Liver (tissue), 9 donors: ENCODE results near the gene TST. TPM values are rescaled to one million over a fixed set of nuclear protein-coding genes. Genes with fewer than 3 reads are reported as not detected.

Experiments used
- DNase-seq: peaks from one replicate; pipeline ENCODE4 v3.0.0-alpha.2; 2017; ENCODE audit warnings: low spot score
- H3K27ac ChIP-seq, 2 donors: one replicate each; pipeline ENCODE4 v1.7.0; 2013; ENCODE audit warnings: inconsistent platforms in 2 of 2, low read length in 2 of 2, control low read depth in 1 of 2, low read depth in 1 of 2, mild to moderate bottlenecking in 1 of 2
- H3K27me3 ChIP-seq, 4 donors: one replicate each; pipeline versions ENCODE4 v1.6.1 to v1.7.0; 2013; ENCODE audit warnings: low read length in 3 of 4, inconsistent platforms in 1 of 4, mild to moderate bottlenecking in 1 of 4, moderate library complexity in 1 of 4; ENCODE audit not compliant: control insufficient read depth in 4 of 4, insufficient read depth in 4 of 4
- H3K36me3 ChIP-seq, 4 donors: one replicate each; pipeline versions ENCODE4 v1.6.1 to v1.7.0; 2013; ENCODE audit warnings: low read length in 3 of 4, mild to moderate bottlenecking in 3 of 4, low read depth in 1 of 4, moderate library complexity in 1 of 4; ENCODE audit not compliant: control insufficient read depth in 4 of 4, insufficient read depth in 3 of 4
- H3K4me1 ChIP-seq, 4 donors: one replicate each; pipeline versions ENCODE4 v1.6.1 to v1.7.0; 2013; ENCODE audit warnings: low read length in 3 of 4, mild to moderate bottlenecking in 3 of 4, moderate library complexity in 1 of 4; ENCODE audit not compliant: control insufficient read depth in 4 of 4, insufficient read depth in 4 of 4
- H3K4me3 ChIP-seq, 3 donors: one replicate each; pipeline versions ENCODE4 v1.6.1 to v1.7.0; 2013; ENCODE audit warnings: low read length in 3 of 3, control low read depth in 1 of 3, low read depth in 1 of 3, mild to moderate bottlenecking in 1 of 3
- H3K9ac ChIP-seq, 2 donors: one replicate each; pipeline ENCODE4 v1.7.0; 2013; ENCODE audit warnings: low read length in 2 of 2, mild to moderate bottlenecking in 2 of 2, moderate library complexity in 2 of 2, control low read depth in 1 of 2, low read depth in 1 of 2
- H3K9me3 ChIP-seq, 4 donors: one replicate each; pipeline versions ENCODE4 v1.6.1 to v1.7.0; 2013; ENCODE audit warnings: low read length in 3 of 4; ENCODE audit not compliant: control insufficient read depth in 4 of 4
- EGR1 ChIP-seq, 2 donors: IDR thresholded peaks; 2 replicates each; pipeline ENCODE4 v1.6.1; 2016 to 2018; ENCODE audit warnings: antibody characterized with exemption in 2 of 2, low read depth in 2 of 2
- FOXA1 ChIP-seq: IDR thresholded peaks from 2 replicates; pipeline ENCODE4 v1.6.1; 2016; ENCODE audit warnings: antibody characterized with exemption
- FOXA2 ChIP-seq: IDR thresholded peaks from 2 replicates; pipeline ENCODE4 v1.6.1; 2016; ENCODE audit warnings: antibody characterized with exemption
- GABPA ChIP-seq, 2 donors: IDR thresholded peaks in 1 of 2; conservative IDR thresholded peaks in 1 of 2; 2 replicates each; pipeline ENCODE4 v1.6.1; 2016; ENCODE audit warnings: antibody characterized with exemption in 2 of 2, mild to moderate bottlenecking in 1 of 2, moderate library complexity in 1 of 2
- HNF4G ChIP-seq: IDR thresholded peaks from 2 replicates; pipeline ENCODE4 v1.6.1; 2016; ENCODE audit warnings: antibody characterized with exemption
- JUND ChIP-seq, 2 donors: IDR thresholded peaks; 2 replicates each; pipeline ENCODE4 v1.6.1; 2016; ENCODE audit warnings: antibody characterized with exemption in 2 of 2
- NR2F2 ChIP-seq: IDR thresholded peaks from 2 replicates; pipeline ENCODE4 v1.6.1; 2016; ENCODE audit warnings: antibody characterized with exemption
- RAD21 ChIP-seq, 2 donors: IDR thresholded peaks; 2 replicates each; pipeline ENCODE4 v1.6.1; 2016; ENCODE audit warnings: antibody characterized with exemption in 2 of 2, mild to moderate bottlenecking in 2 of 2
- SP1 ChIP-seq: IDR thresholded peaks from 2 replicates; pipeline ENCODE4 v1.6.1; 2018; ENCODE audit warnings: antibody characterized with exemption, mild to moderate bottlenecking
- TAF1 ChIP-seq: conservative IDR thresholded peaks from 2 replicates; pipeline ENCODE4 v1.6.1; 2016; ENCODE audit warnings: antibody characterized with exemption, mild to moderate bottlenecking
- YY1 ChIP-seq: IDR thresholded peaks from 2 replicates; pipeline ENCODE4 v1.6.1; 2016; ENCODE audit warnings: antibody characterized with exemption, mild to moderate bottlenecking
- WGBS: extraction: QIAGEN DNeasy Blood & Tissue Kit; methylation state at CpG from one replicate; pipeline ENCODE4 v1.1.7; 2013; 5-methylcytosine and 5-hydroxymethylcytosine counted together
- polyA plus RNA-seq, 2 donors: library from polyadenylated mRNA; stranded (reverse) in 1 of 2; unstranded in 1 of 2; fragments of 200-250 nt in 1 of 2; fragments of >200 nt in 1 of 2; fragmentation: Nextera tagmentation in 1 of 2; extraction: Ambion mirVana in 1 of 2; gene quantifications; one replicate each; pipeline versions ENCODE4 v1.2.1 to v1.2.3, GENCODE V29; 2013 to 2015
- total RNA-seq, 2 donors: library from RNA; depleted of rRNA; stranded (reverse); fragments of >200 nt; gene quantifications; one replicate each; pipeline ENCODE4 v1.2.3, GENCODE V29; 2014
- TF ChIP-seq, protein P1 (sequence below): IDR thresholded peaks from 2 replicates; pipeline ENCODE4 v1.6.1; 2016; ENCODE audit warnings: antibody characterized with exemption
- TF ChIP-seq, protein P2 (sequence below): IDR thresholded peaks from 2 replicates; pipeline ENCODE4 v1.6.1; 2016; ENCODE audit warnings: antibody characterized with exemption
- TF ChIP-seq, protein P3 (sequence below): IDR thresholded peaks from 2 replicates; pipeline ENCODE4 v1.6.1; 2016; ENCODE audit warnings: antibody characterized with exemption
- TF ChIP-seq, protein P4 (sequence below): IDR thresholded peaks from 2 replicates; pipeline ENCODE4 v1.6.1; 2016; ENCODE audit warnings: antibody characterized with exemption, mild to moderate bottlenecking
- donor health status: healthy.
- donor health status: healthy.
- donor health status: healthy.
- donor health status: healthy.
- donor health status: healthy.

TST gene
- total and polyA plus RNA-seq, 4 donors = 186 to 404 (median 292) TPM

DNA sequence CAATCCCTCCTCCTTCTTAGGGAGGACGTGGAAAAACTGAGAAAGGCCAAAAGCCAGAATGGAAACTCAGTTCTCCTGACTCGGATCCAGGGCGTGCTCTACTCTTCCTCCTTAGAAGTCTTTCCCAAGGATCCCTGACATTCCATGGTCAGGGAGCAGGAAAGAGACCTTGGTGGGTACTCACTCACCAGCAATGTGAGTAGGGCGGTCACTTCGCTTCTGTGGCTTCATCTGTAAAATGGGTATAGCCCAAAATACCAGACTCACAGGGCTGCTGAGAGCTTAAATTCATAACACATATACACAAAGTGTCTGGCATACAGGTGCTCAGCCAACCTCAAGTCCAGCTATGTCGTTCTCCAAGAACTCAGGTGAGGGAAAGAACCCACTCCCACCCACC lies 31.7 kb upstream of the TST start:
- no peak for DNase-seq
- H3K9ac ChIP-seq = no peak overlapping the region
- 84% methylated on average over 6 of the region's 6 CpGs for WGBS
- TF ChIP-seq RAD21 (IDR thresholded peaks at IDR 0.05) (no peak), YY1 (no peak), SP1 (no peak), FOXA2 (no peak), NR2F2 (no peak), GABPA (IDR thresholded peaks at IDR 0.05 in 1 of 2, conservative IDR thresholded peaks at IDR 0.05 in 1 of 2) (no peak), JUND (IDR thresholded peaks at IDR 0.05) (no peak)
- H3K27ac ChIP-seq = no peak overlapping the region
- no peak overlapping the region for H3K4me3 ChIP-seq
- H3K9me3 ChIP-seq = no peaks in the 10 kb centered on the region
- H3K27me3 ChIP-seq = no peaks in the 10 kb centered on the region
- peaks cover 0 to 9% (median 2%) of the 10 kb centered on the region in 4 donors for H3K4me1 ChIP-seq
- H3K36me3 ChIP-seq = no peaks in the 10 kb centered on the region

DNA sequence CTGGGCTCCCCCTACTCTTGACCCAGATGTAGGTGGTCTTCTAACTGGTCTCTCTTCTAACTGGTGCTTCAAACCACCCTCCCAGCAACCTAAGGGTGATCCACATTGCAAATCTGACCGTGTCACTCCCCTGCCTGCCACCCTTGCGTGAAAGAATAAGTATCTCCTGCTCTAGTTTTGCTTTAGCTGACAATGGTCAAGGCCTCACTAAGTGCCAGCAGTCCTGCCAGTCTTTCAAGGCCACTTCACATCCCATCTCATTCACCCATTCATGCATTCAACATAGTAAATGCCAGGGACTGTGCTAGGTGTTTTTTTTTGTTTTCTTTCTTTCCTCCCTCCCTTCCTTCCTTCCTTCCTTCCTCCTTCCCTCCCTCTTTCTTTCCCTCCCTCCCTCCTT lies 30.0 kb upstream of the TST start:
- 91% methylated on average over 2 of the region's 2 CpGs for WGBS
- H3K9me3 ChIP-seq = no peaks in the 10 kb centered on the region
- no peak overlapping the region for H3K27ac ChIP-seq
- no peak overlapping the region for H3K9ac ChIP-seq
- H3K27me3 ChIP-seq = no peaks in the 10 kb centered on the region
- no peaks in the 10 kb centered on the region for H3K36me3 ChIP-seq
- DNase-seq = no peak
- H3K4me3 ChIP-seq = no peak overlapping the region
- TF ChIP-seq, protein P1, sequence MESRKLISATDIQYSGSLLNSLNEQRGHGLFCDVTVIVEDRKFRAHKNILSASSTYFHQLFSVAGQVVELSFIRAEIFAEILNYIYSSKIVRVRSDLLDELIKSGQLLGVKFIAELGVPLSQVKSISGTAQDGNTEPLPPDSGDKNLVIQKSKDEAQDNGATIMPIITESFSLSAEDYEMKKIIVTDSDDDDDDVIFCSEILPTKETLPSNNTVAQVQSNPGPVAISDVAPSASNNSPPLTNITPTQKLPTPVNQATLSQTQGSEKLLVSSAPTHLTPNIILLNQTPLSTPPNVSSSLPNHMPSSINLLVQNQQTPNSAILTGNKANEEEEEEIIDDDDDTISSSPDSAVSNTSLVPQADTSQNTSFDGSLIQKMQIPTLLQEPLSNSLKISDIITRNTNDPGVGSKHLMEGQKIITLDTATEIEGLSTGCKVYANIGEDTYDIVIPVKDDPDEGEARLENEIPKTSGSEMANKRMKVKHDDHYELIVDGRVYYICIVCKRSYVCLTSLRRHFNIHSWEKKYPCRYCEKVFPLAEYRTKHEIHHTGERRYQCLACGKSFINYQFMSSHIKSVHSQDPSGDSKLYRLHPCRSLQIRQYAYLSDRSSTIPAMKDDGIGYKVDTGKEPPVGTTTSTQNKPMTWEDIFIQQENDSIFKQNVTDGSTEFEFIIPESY = no peak
- H3K4me1 ChIP-seq = peaks cover 5 to 16% (median 7%) of the 10 kb centered on the region in 4 donors

DNA sequence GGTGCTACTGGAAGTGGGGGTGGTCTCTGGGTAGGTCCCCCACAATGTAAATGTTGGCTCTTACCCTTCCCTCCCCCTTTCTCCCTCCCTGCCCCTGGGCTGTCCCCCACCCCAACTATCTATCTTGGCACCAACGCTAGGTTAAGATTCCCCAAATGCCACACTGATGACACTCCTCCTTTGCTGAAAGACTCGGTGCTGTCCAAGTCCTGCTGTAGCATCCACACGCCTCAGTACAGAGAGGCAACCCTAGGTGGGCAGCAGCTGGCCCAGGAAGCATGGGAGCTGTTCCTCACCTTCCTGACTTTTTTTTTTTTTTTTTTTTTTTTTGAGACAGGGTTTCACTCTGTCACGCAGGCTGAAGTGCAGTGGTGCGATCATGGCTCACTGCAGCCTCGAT lies 28.9 kb upstream of the TST start:
- peaks cover 8 to 27% (median 17%) of the 10 kb centered on the region in 4 donors for H3K4me1 ChIP-seq
- no peaks in the 10 kb centered on the region for H3K27me3 ChIP-seq
- no peaks in the 10 kb centered on the region for H3K36me3 ChIP-seq
- H3K4me3 ChIP-seq = no peak overlapping the region
- H3K27ac ChIP-seq = no peak overlapping the region
- TF ChIP-seq, protein P2, sequence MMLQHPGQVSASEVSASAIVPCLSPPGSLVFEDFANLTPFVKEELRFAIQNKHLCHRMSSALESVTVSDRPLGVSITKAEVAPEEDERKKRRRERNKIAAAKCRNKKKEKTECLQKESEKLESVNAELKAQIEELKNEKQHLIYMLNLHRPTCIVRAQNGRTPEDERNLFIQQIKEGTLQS = no peak
- TF ChIP-seq, protein P3, sequence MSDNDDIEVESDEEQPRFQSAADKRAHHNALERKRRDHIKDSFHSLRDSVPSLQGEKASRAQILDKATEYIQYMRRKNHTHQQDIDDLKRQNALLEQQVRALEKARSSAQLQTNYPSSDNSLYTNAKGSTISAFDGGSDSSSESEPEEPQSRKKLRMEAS = no peak
- TF ChIP-seq TAF1 (no peak), FOXA1 (no peak), YY1 (no peak), EGR1 (IDR thresholded peaks at IDR 0.05; ENCODE audit: low read depth in 2 of 2) (no peak), GABPA (IDR thresholded peaks at IDR 0.05 in 1 of 2, conservative IDR thresholded peaks at IDR 0.05 in 1 of 2) (no peak), FOXA2 (no peak), HNF4G (no peak)
- TF ChIP-seq, protein P4, sequence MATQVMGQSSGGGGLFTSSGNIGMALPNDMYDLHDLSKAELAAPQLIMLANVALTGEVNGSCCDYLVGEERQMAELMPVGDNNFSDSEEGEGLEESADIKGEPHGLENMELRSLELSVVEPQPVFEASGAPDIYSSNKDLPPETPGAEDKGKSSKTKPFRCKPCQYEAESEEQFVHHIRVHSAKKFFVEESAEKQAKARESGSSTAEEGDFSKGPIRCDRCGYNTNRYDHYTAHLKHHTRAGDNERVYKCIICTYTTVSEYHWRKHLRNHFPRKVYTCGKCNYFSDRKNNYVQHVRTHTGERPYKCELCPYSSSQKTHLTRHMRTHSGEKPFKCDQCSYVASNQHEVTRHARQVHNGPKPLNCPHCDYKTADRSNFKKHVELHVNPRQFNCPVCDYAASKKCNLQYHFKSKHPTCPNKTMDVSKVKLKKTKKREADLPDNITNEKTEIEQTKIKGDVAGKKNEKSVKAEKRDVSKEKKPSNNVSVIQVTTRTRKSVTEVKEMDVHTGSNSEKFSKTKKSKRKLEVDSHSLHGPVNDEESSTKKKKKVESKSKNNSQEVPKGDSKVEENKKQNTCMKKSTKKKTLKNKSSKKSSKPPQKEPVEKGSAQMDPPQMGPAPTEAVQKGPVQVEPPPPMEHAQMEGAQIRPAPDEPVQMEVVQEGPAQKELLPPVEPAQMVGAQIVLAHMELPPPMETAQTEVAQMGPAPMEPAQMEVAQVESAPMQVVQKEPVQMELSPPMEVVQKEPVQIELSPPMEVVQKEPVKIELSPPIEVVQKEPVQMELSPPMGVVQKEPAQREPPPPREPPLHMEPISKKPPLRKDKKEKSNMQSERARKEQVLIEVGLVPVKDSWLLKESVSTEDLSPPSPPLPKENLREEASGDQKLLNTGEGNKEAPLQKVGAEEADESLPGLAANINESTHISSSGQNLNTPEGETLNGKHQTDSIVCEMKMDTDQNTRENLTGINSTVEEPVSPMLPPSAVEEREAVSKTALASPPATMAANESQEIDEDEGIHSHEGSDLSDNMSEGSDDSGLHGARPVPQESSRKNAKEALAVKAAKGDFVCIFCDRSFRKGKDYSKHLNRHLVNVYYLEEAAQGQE = no peak
- no peak overlapping the region for H3K9ac ChIP-seq
- 90% methylated on average over 6 of the region's 6 CpGs for WGBS
- no peak for DNase-seq
- H3K9me3 ChIP-seq = no peaks in the 10 kb centered on the region
